Stimulated activated CD4-positive, alpha-beta T cell treated with anti-CD3 and anti-CD28 coated beads, Interleukin-2, amount 100 ng/mL, for 4 hours (primary cell): Measurements from ENCODE around the gene VPS41.

Experiments
- DNase-seq: peaks from one replicate; pipeline ENCODE4 v3.0.0-alpha.2; 2020; ENCODE audit warnings: low read depth

VPS41 gene

GRCh38 chr7:38727184-38727940, 181.6 kb downstream of the VPS41 start:
- no peak for DNase-seq

- no peak for DNase-seq
These were observed 185.7 kb downstream of the VPS41 start for GRCh38 chr7:38723327-38723726.

- no peak for DNase-seq
These were observed 192.6 kb downstream of the VPS41 start for GRCh38 chr7:38716397-38716796.

- no peak for DNase-seq
These were observed 199.9 kb downstream of the VPS41 start for GRCh38 chr7:38709123-38709522.

- no peak for DNase-seq
These were observed 204.2 kb downstream of the VPS41 start for GRCh38 chr7:38704751-38705150.

- no peak for DNase-seq
These were observed 204.9 kb downstream of the VPS41 start for GRCh38 chr7:38704041-38704547.

- DNase-seq = no peak
These were observed 205.9 kb downstream of the VPS41 start for GRCh38 chr7:38703093-38703492.

- DNase-seq = no peak
These were observed 206.9 kb downstream of the VPS41 start for GRCh38 chr7:38702002-38702535.

- DNase-seq = no peak
These were observed 208.9 kb downstream of the VPS41 start for GRCh38 chr7:38700116-38700515.

- no peak for DNase-seq
These were observed 209.5 kb downstream of the VPS41 start for GRCh38 chr7:38699471-38699870.

GRCh38 chr7:38694326-38694725, 214.7 kb downstream of the VPS41 start:
- no peak for DNase-seq

GRCh38 chr7:38686888-38687287, 222.1 kb downstream of the VPS41 start:
- DNase-seq = no peak

- DNase-seq = no peak
These were observed 223.1 kb downstream of the VPS41 start for GRCh38 chr7:38685851-38686250.

- no peak for DNase-seq
These were observed 226.4 kb downstream of the VPS41 start for GRCh38 chr7:38682606-38683005.

GRCh38 chr7:38681882-38682281, 227.1 kb downstream of the VPS41 start:
- DNase-seq = no peak

- DNase-seq = no peak
These were observed 229.6 kb downstream of the VPS41 start for GRCh38 chr7:38679419-38679818.

- no peak for DNase-seq
These were observed 230.3 kb downstream of the VPS41 start for GRCh38 chr7:38678698-38679054.

GRCh38 chr7:38677981-38678697, 230.9 kb downstream of the VPS41 start:
- DNase-seq = no peak

GRCh38 chr7:38675494-38676106, 233.4 kb downstream of the VPS41 start:
- DNase-seq = no peak

- DNase-seq = no peak
These were observed 234.5 kb downstream of the VPS41 start for GRCh38 chr7:38674513-38674912.

GRCh38 chr7:38673795-38674194, 235.2 kb downstream of the VPS41 start:
- no peak for DNase-seq
